ENCODE results near the gene TPT1. TPM values are rescaled to one million over a fixed set of nuclear protein-coding genes. Genes with fewer than 3 reads are reported as not detected.
A peak's percentile ranks its signal among the peaks of the same experiment; 100 is the strongest.

TPT1 gene
- total and polyA plus RNA-seq, 4 donors = 2,791 to 8,629 (median 4,381) TPM

DNA sequence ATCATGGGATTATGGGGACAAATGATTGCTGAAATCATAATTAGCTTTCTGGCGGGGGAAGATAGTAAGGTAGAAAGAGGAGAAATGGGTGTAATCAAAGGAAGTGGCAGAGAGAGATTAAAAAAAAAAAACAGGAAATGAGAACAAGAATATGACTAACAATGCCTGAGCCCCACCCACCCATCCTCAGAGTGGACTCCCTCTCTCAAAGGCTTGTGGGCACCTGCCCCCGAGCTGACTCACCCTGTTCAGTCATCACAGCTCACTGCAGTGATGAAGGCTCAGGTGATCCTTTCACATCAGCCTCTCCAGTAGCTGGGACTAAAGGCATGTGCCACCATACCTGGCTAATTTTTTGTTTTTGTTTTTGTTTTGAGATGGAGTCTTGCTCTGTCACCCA, 26.4 kb upstream of the TPT1 start:
- Histone ChIP-seq H3K9ac (ENCODE audit: insufficient read depth in 1 of 2, low read length in 2 of 2) (no peak overlapping the region), H3K36me3 (ENCODE audit: control insufficient read depth in 4 of 4, insufficient read depth in 4 of 4, low read length in 4 of 4) (peaks cover 0 to 18% (median 8%) of the 10 kb centered on the region in 4 donors), H3K27ac (ENCODE audit: low read depth in 1 of 2, low read length in 1 of 2) (no peak overlapping the region), H3K27me3 (ENCODE audit: control insufficient read depth in 3 of 3, insufficient read depth in 3 of 3, low read length in 2 of 3) (no peaks in the 10 kb centered on the region), H3K4me3 (no peak overlapping the region), H3K4me1 (ENCODE audit: control insufficient read depth in 5 of 5, insufficient read depth in 5 of 5, low read length in 5 of 5) (peaks cover 0 to 7% (median 2%) of the 10 kb centered on the region in 5 donors), H3K9me3 (ENCODE audit: control insufficient read depth in 4 of 4, insufficient read depth in 3 of 4, low read length in 3 of 4) (no peaks in the 10 kb centered on the region)
- TF ChIP-seq, protein P1, sequence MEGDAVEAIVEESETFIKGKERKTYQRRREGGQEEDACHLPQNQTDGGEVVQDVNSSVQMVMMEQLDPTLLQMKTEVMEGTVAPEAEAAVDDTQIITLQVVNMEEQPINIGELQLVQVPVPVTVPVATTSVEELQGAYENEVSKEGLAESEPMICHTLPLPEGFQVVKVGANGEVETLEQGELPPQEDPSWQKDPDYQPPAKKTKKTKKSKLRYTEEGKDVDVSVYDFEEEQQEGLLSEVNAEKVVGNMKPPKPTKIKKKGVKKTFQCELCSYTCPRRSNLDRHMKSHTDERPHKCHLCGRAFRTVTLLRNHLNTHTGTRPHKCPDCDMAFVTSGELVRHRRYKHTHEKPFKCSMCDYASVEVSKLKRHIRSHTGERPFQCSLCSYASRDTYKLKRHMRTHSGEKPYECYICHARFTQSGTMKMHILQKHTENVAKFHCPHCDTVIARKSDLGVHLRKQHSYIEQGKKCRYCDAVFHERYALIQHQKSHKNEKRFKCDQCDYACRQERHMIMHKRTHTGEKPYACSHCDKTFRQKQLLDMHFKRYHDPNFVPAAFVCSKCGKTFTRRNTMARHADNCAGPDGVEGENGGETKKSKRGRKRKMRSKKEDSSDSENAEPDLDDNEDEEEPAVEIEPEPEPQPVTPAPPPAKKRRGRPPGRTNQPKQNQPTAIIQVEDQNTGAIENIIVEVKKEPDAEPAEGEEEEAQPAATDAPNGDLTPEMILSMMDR (IDR thresholded peaks at IDR 0.05; ENCODE audit: control extremely low read depth, extremely low read depth) = no peak
- WGBS, 2 donors = 15 to 32% methylated on average over 2 of the region's 2 CpGs
- ATAC-seq (ENCODE audit: insufficient read depth, low FRiP score) = peak; percentile 87
- no peak for DNase-seq

DNA sequence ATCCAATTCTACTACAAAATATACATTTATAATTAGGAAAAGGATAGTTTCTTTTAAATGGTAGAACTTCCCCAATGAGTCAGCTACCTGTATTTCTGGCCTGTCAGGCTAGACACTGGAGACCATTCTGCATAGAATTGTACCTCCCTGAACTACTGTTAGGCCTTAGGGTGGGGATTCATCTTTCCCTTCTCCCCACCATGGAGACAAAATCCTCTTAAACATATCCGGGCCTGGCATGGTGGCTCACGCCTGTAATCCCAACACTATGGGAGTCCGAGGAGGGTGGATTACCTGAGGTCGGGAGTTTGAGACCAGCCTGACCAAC, 24.5 kb upstream of the TPT1 start:
- H3K9me3 ChIP-seq (ENCODE audit: control insufficient read depth in 4 of 4, insufficient read depth in 3 of 4, low read length in 3 of 4) = no peaks in the 10 kb centered on the region
- no peak overlapping the region for H3K9ac ChIP-seq (ENCODE audit: insufficient read depth in 1 of 2, low read length in 2 of 2)
- WGBS, 2 donors = 98 to 99% methylated on average over 4 of the region's 4 CpGs
- H3K27me3 ChIP-seq (ENCODE audit: control insufficient read depth in 3 of 3, insufficient read depth in 3 of 3, low read length in 2 of 3) = no peaks in the 10 kb centered on the region
- H3K4me1 ChIP-seq (ENCODE audit: control insufficient read depth in 5 of 5, insufficient read depth in 5 of 5, low read length in 5 of 5) = peaks cover 0 to 2% (median 0%) of the 10 kb centered on the region in 5 donors
- H3K4me3 ChIP-seq = no peak overlapping the region
- TF ChIP-seq, protein P1 (IDR thresholded peaks at IDR 0.05; ENCODE audit: control extremely low read depth, extremely low read depth) = no peak
- H3K27ac ChIP-seq (ENCODE audit: low read depth in 1 of 2, low read length in 1 of 2) = no peak overlapping the region
- ATAC-seq (ENCODE audit: insufficient read depth, low FRiP score) (no peak), DNase-seq (no peak)
- H3K36me3 ChIP-seq (ENCODE audit: control insufficient read depth in 4 of 4, insufficient read depth in 4 of 4, low read length in 4 of 4) = peaks cover 0 to 18% (median 13%) of the 10 kb centered on the region in 4 donors

DNA sequence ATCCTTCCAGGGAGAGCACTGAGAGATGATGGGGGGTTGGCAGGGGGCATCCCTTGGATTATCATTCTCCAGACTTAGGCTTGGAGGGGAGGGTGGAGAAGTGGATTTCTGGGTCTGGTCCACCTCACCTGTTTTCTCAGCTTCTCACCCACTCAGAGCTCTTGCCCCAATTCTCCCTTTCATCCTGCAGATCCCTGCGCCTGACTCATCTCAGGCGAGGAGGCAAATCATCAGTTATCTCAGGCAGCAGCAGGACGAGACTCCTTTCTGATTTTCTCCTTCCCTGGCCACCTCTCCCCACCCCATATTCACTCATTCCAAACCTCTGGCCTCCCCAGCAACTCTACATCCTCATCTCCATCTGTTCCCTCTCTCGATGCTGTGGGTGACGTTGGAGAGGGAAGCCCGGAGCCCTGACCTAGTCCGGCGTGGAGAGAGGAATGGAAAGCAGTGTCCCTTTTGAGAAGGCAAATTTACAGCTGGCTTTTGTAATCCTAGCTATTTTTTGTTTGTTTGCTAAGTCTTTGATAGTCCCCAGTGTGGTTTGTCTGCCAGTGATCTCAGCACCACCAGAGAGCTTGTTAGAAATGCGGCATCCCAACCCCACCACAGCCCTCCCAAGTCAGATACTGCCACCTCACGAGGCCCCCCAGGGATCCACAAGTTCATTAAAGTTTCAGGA, 24.0 kb upstream of the TPT1 start:
- Histone ChIP-seq H3K36me3 (ENCODE audit: control insufficient read depth in 4 of 4, insufficient read depth in 4 of 4, low read length in 4 of 4) (peaks cover 0 to 18% (median 13%) of the 10 kb centered on the region in 4 donors), H3K4me3 (no peak overlapping the region), H3K9ac (ENCODE audit: insufficient read depth in 1 of 2, low read length in 2 of 2) (no peak overlapping the region), H3K9me3 (ENCODE audit: control insufficient read depth in 4 of 4, insufficient read depth in 3 of 4, low read length in 3 of 4) (no peaks in the 10 kb centered on the region), H3K27ac (ENCODE audit: low read depth in 1 of 2, low read length in 1 of 2) (no peak overlapping the region), H3K4me1 (ENCODE audit: control insufficient read depth in 5 of 5, insufficient read depth in 5 of 5, low read length in 5 of 5) (peaks cover 0 to 2% (median 0%) of the 10 kb centered on the region in 5 donors), H3K27me3 (ENCODE audit: control insufficient read depth in 3 of 3, insufficient read depth in 3 of 3, low read length in 2 of 3) (no peaks in the 10 kb centered on the region)
- no peak for ATAC-seq (ENCODE audit: insufficient read depth, low FRiP score)
- TF ChIP-seq, protein P1 (IDR thresholded peaks at IDR 0.05; ENCODE audit: control extremely low read depth, extremely low read depth) = no peak
- DNase-seq = no peak
- WGBS, 2 donors = 93 to 94% methylated on average over 10 of the region's 10 CpGs

DNA sequence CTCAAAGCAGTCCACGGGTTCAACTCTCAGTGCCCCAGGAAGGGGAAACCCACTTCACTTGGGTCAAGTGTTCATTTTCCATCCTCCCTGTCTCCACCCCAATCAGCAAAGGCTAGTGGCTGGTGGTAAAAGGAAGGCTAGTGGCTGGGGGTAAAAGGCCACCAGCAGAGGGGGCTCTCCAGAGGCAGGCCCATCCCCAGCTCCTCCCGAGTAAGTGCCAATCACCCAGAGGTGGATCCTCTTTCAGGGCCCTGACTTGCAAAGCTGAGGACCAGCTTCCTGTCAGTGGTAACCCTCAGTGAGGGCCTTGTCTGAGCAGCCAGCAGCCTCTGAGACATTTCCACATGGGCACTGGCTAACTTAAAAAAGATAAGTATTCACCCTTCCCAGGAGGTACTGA, 22.0 kb upstream of the TPT1 start:
- H3K36me3 ChIP-seq (ENCODE audit: control insufficient read depth in 4 of 4, insufficient read depth in 4 of 4, low read length in 4 of 4) = peaks cover 0 to 24% (median 14%) of the 10 kb centered on the region in 4 donors
- H3K27ac ChIP-seq (ENCODE audit: low read depth in 1 of 2, low read length in 1 of 2) = no peak overlapping the region
- no peaks in the 10 kb centered on the region for H3K27me3 ChIP-seq (ENCODE audit: control insufficient read depth in 3 of 3, insufficient read depth in 3 of 3, low read length in 2 of 3)
- 79 to 86% methylated on average over 2 of the region's 2 CpGs for WGBS, 2 donors
- H3K4me1 ChIP-seq (ENCODE audit: control insufficient read depth in 5 of 5, insufficient read depth in 5 of 5, low read length in 5 of 5) = peaks cover 0 to under 1% (median 0%) of the 10 kb centered on the region in 5 donors
- TF ChIP-seq, protein P1 (IDR thresholded peaks at IDR 0.05; ENCODE audit: control extremely low read depth, extremely low read depth) = no peak
- ATAC-seq (ENCODE audit: insufficient read depth, low FRiP score) (no peak), DNase-seq (no peak)
- H3K9me3 ChIP-seq (ENCODE audit: control insufficient read depth in 4 of 4, insufficient read depth in 3 of 4, low read length in 3 of 4) = no peaks in the 10 kb centered on the region
- no peak overlapping the region for H3K4me3 ChIP-seq
- H3K9ac ChIP-seq (ENCODE audit: insufficient read depth in 1 of 2, low read length in 2 of 2) = no peak overlapping the region

Data from lung (tissue), 12 donors.